Liver (tissue), 9 donors: ENCODE data around the gene RXRB. TPM values are rescaled to one million over a fixed set of nuclear protein-coding genes. Genes with fewer than 3 reads are reported as not detected.

Experiments
- DNase-seq: peaks from one replicate; pipeline ENCODE4 v3.0.0-alpha.2; 2017; ENCODE audit warnings: low spot score
- H3K27ac ChIP-seq, 2 donors: one replicate each; pipeline ENCODE4 v1.7.0; 2013; ENCODE audit warnings: inconsistent platforms in 2 of 2, low read length in 2 of 2, control low read depth in 1 of 2, low read depth in 1 of 2, mild to moderate bottlenecking in 1 of 2
- H3K27me3 ChIP-seq, 4 donors: one replicate each; pipeline versions ENCODE4 v1.6.1 to v1.7.0; 2013; ENCODE audit warnings: low read length in 3 of 4, inconsistent platforms in 1 of 4, mild to moderate bottlenecking in 1 of 4, moderate library complexity in 1 of 4; ENCODE audit not compliant: control insufficient read depth in 4 of 4, insufficient read depth in 4 of 4
- H3K36me3 ChIP-seq, 4 donors: one replicate each; pipeline versions ENCODE4 v1.6.1 to v1.7.0; 2013; ENCODE audit warnings: low read length in 3 of 4, mild to moderate bottlenecking in 3 of 4, low read depth in 1 of 4, moderate library complexity in 1 of 4; ENCODE audit not compliant: control insufficient read depth in 4 of 4, insufficient read depth in 3 of 4
- H3K4me1 ChIP-seq, 4 donors: one replicate each; pipeline versions ENCODE4 v1.6.1 to v1.7.0; 2013; ENCODE audit warnings: low read length in 3 of 4, mild to moderate bottlenecking in 3 of 4, moderate library complexity in 1 of 4; ENCODE audit not compliant: control insufficient read depth in 4 of 4, insufficient read depth in 4 of 4
- H3K4me3 ChIP-seq, 3 donors: one replicate each; pipeline versions ENCODE4 v1.6.1 to v1.7.0; 2013; ENCODE audit warnings: low read length in 3 of 3, control low read depth in 1 of 3, low read depth in 1 of 3, mild to moderate bottlenecking in 1 of 3
- H3K9ac ChIP-seq, 2 donors: one replicate each; pipeline ENCODE4 v1.7.0; 2013; ENCODE audit warnings: low read length in 2 of 2, mild to moderate bottlenecking in 2 of 2, moderate library complexity in 2 of 2, control low read depth in 1 of 2, low read depth in 1 of 2
- H3K9me3 ChIP-seq, 4 donors: one replicate each; pipeline versions ENCODE4 v1.6.1 to v1.7.0; 2013; ENCODE audit warnings: low read length in 3 of 4; ENCODE audit not compliant: control insufficient read depth in 4 of 4
- EGR1 ChIP-seq, 2 donors: IDR thresholded peaks; 2 replicates each; pipeline ENCODE4 v1.6.1; 2016 to 2018; ENCODE audit warnings: antibody characterized with exemption in 2 of 2, low read depth in 2 of 2
- FOXA1 ChIP-seq: IDR thresholded peaks from 2 replicates; pipeline ENCODE4 v1.6.1; 2016; ENCODE audit warnings: antibody characterized with exemption
- FOXA2 ChIP-seq: IDR thresholded peaks from 2 replicates; pipeline ENCODE4 v1.6.1; 2016; ENCODE audit warnings: antibody characterized with exemption
- GABPA ChIP-seq, 2 donors: IDR thresholded peaks in 1 of 2; conservative IDR thresholded peaks in 1 of 2; 2 replicates each; pipeline ENCODE4 v1.6.1; 2016; ENCODE audit warnings: antibody characterized with exemption in 2 of 2, mild to moderate bottlenecking in 1 of 2, moderate library complexity in 1 of 2
- HNF4A ChIP-seq, 2 donors: conservative IDR thresholded peaks; 2 replicates each; pipeline ENCODE4 v1.6.1; 2016; ENCODE audit warnings: antibody characterized with exemption in 2 of 2, mild to moderate bottlenecking in 2 of 2
- HNF4G ChIP-seq: IDR thresholded peaks from 2 replicates; pipeline ENCODE4 v1.6.1; 2016; ENCODE audit warnings: antibody characterized with exemption
- JUND ChIP-seq, 2 donors: IDR thresholded peaks; 2 replicates each; pipeline ENCODE4 v1.6.1; 2016; ENCODE audit warnings: antibody characterized with exemption in 2 of 2
- NR2F2 ChIP-seq: IDR thresholded peaks from 2 replicates; pipeline ENCODE4 v1.6.1; 2016; ENCODE audit warnings: antibody characterized with exemption
- RAD21 ChIP-seq, 2 donors: IDR thresholded peaks; 2 replicates each; pipeline ENCODE4 v1.6.1; 2016; ENCODE audit warnings: antibody characterized with exemption in 2 of 2, mild to moderate bottlenecking in 2 of 2
- RXRA ChIP-seq, 2 donors: IDR thresholded peaks; 2 replicates each; pipeline ENCODE4 v1.6.1; 2017 to 2018; ENCODE audit warnings: antibody characterized with exemption in 2 of 2, mild to moderate bottlenecking in 1 of 2
- SP1 ChIP-seq: IDR thresholded peaks from 2 replicates; pipeline ENCODE4 v1.6.1; 2018; ENCODE audit warnings: antibody characterized with exemption, mild to moderate bottlenecking
- TAF1 ChIP-seq: conservative IDR thresholded peaks from 2 replicates; pipeline ENCODE4 v1.6.1; 2016; ENCODE audit warnings: antibody characterized with exemption, mild to moderate bottlenecking
- YY1 ChIP-seq: IDR thresholded peaks from 2 replicates; pipeline ENCODE4 v1.6.1; 2016; ENCODE audit warnings: antibody characterized with exemption, mild to moderate bottlenecking
- WGBS: extraction: QIAGEN DNeasy Blood & Tissue Kit; methylation state at CpG from one replicate; pipeline ENCODE4 v1.1.7; 2013; 5-methylcytosine and 5-hydroxymethylcytosine counted together
- polyA plus RNA-seq, 2 donors: library from polyadenylated mRNA; stranded (reverse) in 1 of 2; unstranded in 1 of 2; fragments of 200-250 nt in 1 of 2; fragments of >200 nt in 1 of 2; fragmentation: Nextera tagmentation in 1 of 2; extraction: Ambion mirVana in 1 of 2; gene quantifications; one replicate each; pipeline versions ENCODE4 v1.2.1 to v1.2.3, GENCODE V29; 2013 to 2015
- total RNA-seq, 2 donors: library from RNA; depleted of rRNA; stranded (reverse); fragments of >200 nt; gene quantifications; one replicate each; pipeline ENCODE4 v1.2.3, GENCODE V29; 2014
- TF ChIP-seq, protein P1 (sequence below): IDR thresholded peaks from 2 replicates; pipeline ENCODE4 v1.6.1; 2016; ENCODE audit warnings: antibody characterized with exemption
- TF ChIP-seq, protein P2 (sequence below): IDR thresholded peaks from 2 replicates; pipeline ENCODE4 v1.6.1; 2016; ENCODE audit warnings: antibody characterized with exemption
- TF ChIP-seq, protein P3 (sequence below): IDR thresholded peaks from 2 replicates; pipeline ENCODE4 v1.6.1; 2016; ENCODE audit warnings: antibody characterized with exemption
- TF ChIP-seq, protein P4 (sequence below): IDR thresholded peaks from 2 replicates; pipeline ENCODE4 v1.6.1; 2016; ENCODE audit warnings: antibody characterized with exemption, mild to moderate bottlenecking
- TF ChIP-seq, protein P5 (sequence below): fragments of 150-350 bp; IDR thresholded peaks from 2 replicates; pipeline ENCODE4 v1.5.1; 2017; ENCODE audit warnings: improper control_type of control experiment, low read depth, low read length; ENCODE audit not compliant: missing input control
- donor health status: healthy.
- donor health status: healthy.
- donor health status: healthy.
- donor health status: healthy.
- donor health status: healthy.

Gene RXRB
- total and polyA plus RNA-seq, 4 donors: 7.7 to 19.4 (median 11.7) TPM

DNA sequence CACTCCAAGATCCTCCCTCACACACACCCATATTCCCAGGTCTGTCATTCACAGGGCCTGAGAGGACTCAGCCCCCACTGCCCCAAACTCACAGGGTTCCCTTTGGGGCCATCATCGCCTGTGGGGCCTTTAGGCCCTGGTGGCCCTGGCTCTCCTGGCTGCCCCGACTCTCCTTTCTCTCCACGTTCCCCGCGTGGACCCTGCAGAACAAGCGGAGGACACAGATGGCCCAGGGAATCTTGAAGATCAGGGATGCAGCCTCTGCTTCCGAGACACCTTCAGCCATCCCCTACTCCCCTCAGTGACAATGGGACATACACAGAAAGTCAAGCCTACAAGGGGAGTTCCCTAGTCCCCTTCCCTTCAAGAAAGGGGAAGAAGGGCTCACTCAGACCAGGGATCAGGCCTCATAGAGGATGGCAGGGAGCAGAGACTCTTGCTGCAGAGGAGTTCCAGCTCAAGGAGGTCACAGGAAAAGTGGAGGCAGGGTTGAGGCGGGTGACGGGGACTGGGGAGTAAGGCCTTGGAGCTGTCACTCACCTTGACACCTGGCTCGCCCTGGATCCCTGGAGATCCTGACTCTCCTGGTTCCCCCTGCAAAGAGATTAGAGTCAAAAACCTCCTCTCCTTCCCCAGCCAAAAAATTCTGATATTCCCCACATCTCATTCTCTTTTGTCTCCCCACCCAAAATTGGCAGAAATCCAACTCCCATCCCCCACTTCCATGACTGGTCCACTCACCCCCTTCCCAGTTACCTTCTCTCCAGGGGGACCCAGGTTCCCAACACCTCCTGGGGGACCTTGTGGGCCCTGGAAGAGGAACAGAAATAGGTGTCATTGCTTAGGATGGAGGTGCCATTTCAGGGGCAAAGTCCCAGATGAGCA is 30.9 kb downstream of the RXRB start:
- H3K27me3 ChIP-seq: no peaks in the 10 kb centered on the region
- WGBS: 94% methylated on average over 10 of the region's 10 CpGs
- no peaks in the 10 kb centered on the region for H3K9me3 ChIP-seq
- no peaks in the 10 kb centered on the region for H3K4me1 ChIP-seq
- H3K27ac ChIP-seq: no peak overlapping the region
- H3K4me3 ChIP-seq: no peak overlapping the region
- TF ChIP-seq YY1 (no peak), RXRA (IDR thresholded peaks at IDR 0.05) (no peak), FOXA2 (no peak), NR2F2 (no peak), TAF1 (no peak), GABPA (IDR thresholded peaks at IDR 0.05 in 1 of 2, conservative IDR thresholded peaks at IDR 0.05 in 1 of 2) (no peak), RAD21 (IDR thresholded peaks at IDR 0.05) (no peak), SP1 (no peak), EGR1 (IDR thresholded peaks at IDR 0.05; ENCODE audit: low read depth in 2 of 2) (no peak), FOXA1 (no peak)
- TF ChIP-seq, protein P1, sequence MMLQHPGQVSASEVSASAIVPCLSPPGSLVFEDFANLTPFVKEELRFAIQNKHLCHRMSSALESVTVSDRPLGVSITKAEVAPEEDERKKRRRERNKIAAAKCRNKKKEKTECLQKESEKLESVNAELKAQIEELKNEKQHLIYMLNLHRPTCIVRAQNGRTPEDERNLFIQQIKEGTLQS: no peak
- TF ChIP-seq, protein P2, sequence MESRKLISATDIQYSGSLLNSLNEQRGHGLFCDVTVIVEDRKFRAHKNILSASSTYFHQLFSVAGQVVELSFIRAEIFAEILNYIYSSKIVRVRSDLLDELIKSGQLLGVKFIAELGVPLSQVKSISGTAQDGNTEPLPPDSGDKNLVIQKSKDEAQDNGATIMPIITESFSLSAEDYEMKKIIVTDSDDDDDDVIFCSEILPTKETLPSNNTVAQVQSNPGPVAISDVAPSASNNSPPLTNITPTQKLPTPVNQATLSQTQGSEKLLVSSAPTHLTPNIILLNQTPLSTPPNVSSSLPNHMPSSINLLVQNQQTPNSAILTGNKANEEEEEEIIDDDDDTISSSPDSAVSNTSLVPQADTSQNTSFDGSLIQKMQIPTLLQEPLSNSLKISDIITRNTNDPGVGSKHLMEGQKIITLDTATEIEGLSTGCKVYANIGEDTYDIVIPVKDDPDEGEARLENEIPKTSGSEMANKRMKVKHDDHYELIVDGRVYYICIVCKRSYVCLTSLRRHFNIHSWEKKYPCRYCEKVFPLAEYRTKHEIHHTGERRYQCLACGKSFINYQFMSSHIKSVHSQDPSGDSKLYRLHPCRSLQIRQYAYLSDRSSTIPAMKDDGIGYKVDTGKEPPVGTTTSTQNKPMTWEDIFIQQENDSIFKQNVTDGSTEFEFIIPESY: no peak
- no peak overlapping the region for H3K9ac ChIP-seq
- no peak for DNase-seq
- no peaks in the 10 kb centered on the region for H3K36me3 ChIP-seq

DNA sequence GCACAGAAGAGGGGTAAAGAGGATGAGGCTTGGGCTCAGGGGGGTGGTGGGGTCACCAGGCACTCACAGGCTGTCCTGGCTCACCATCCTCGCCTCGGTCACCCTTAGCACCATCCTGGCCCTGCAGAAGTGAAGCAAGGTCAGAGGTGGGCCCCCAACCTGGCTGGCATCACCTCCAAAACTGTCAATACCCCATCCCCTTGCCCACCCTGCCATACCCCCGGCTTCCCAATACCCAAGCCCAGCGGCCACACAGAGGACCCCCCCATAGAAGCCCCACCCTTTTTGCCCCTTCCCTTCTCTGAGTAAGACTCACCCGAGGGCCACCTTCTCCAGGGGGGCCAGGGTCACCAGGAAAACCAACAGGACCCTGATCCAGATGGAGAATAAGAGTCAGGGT is 31.8 kb downstream of the RXRB start:
- TF ChIP-seq RXRA (IDR thresholded peaks at IDR 0.05) (no peak), EGR1 (IDR thresholded peaks at IDR 0.05; ENCODE audit: low read depth in 2 of 2) (no peak)
- TF ChIP-seq, protein P3, sequence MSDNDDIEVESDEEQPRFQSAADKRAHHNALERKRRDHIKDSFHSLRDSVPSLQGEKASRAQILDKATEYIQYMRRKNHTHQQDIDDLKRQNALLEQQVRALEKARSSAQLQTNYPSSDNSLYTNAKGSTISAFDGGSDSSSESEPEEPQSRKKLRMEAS: no peak
- H3K27me3 ChIP-seq: no peaks in the 10 kb centered on the region
- no peaks in the 10 kb centered on the region for H3K9me3 ChIP-seq
- H3K9ac ChIP-seq: no peak overlapping the region
- no peak for DNase-seq
- no peaks in the 10 kb centered on the region for H3K36me3 ChIP-seq
- H3K27ac ChIP-seq: no peak overlapping the region
- no peak overlapping the region for H3K4me3 ChIP-seq
- WGBS: 70% methylated on average over 5 of the region's 5 CpGs
- H3K4me1 ChIP-seq: no peaks in the 10 kb centered on the region

DNA sequence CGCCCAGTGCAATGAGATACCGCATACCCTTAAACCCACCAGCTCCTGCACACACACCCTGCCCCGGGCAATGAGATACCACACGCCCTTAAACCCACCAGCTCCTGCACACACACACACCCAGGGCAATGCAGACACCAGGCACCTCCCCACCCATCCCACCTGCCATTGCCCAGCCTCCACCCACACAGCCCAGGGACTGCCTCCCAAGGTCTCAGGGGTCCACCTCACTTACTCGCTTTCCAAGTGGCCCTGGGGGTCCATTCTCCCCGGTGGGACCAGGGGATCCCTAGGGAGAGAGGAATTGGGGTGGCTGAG is 32.2 kb downstream of the RXRB start:
- no peak overlapping the region for H3K4me3 ChIP-seq
- H3K27me3 ChIP-seq: no peaks in the 10 kb centered on the region
- no peak overlapping the region for H3K9ac ChIP-seq
- no peak overlapping the region for H3K27ac ChIP-seq
- no peaks in the 10 kb centered on the region for H3K9me3 ChIP-seq
- no peak for DNase-seq
- H3K4me1 ChIP-seq: no peaks in the 10 kb centered on the region
- H3K36me3 ChIP-seq: no peaks in the 10 kb centered on the region
- 68% methylated on average over 6 of the region's 6 CpGs for WGBS
- TF ChIP-seq FOXA1 (no peak), EGR1 (IDR thresholded peaks at IDR 0.05; ENCODE audit: low read depth in 2 of 2) (no peak), HNF4G (no peak), HNF4A (conservative IDR thresholded peaks at IDR 0.05) (no peak), SP1 (no peak), GABPA (IDR thresholded peaks at IDR 0.05 in 1 of 2, conservative IDR thresholded peaks at IDR 0.05 in 1 of 2) (no peak), JUND (IDR thresholded peaks at IDR 0.05) (no peak)
- TF ChIP-seq, protein P4, sequence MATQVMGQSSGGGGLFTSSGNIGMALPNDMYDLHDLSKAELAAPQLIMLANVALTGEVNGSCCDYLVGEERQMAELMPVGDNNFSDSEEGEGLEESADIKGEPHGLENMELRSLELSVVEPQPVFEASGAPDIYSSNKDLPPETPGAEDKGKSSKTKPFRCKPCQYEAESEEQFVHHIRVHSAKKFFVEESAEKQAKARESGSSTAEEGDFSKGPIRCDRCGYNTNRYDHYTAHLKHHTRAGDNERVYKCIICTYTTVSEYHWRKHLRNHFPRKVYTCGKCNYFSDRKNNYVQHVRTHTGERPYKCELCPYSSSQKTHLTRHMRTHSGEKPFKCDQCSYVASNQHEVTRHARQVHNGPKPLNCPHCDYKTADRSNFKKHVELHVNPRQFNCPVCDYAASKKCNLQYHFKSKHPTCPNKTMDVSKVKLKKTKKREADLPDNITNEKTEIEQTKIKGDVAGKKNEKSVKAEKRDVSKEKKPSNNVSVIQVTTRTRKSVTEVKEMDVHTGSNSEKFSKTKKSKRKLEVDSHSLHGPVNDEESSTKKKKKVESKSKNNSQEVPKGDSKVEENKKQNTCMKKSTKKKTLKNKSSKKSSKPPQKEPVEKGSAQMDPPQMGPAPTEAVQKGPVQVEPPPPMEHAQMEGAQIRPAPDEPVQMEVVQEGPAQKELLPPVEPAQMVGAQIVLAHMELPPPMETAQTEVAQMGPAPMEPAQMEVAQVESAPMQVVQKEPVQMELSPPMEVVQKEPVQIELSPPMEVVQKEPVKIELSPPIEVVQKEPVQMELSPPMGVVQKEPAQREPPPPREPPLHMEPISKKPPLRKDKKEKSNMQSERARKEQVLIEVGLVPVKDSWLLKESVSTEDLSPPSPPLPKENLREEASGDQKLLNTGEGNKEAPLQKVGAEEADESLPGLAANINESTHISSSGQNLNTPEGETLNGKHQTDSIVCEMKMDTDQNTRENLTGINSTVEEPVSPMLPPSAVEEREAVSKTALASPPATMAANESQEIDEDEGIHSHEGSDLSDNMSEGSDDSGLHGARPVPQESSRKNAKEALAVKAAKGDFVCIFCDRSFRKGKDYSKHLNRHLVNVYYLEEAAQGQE: no peak
- TF ChIP-seq, protein P5, sequence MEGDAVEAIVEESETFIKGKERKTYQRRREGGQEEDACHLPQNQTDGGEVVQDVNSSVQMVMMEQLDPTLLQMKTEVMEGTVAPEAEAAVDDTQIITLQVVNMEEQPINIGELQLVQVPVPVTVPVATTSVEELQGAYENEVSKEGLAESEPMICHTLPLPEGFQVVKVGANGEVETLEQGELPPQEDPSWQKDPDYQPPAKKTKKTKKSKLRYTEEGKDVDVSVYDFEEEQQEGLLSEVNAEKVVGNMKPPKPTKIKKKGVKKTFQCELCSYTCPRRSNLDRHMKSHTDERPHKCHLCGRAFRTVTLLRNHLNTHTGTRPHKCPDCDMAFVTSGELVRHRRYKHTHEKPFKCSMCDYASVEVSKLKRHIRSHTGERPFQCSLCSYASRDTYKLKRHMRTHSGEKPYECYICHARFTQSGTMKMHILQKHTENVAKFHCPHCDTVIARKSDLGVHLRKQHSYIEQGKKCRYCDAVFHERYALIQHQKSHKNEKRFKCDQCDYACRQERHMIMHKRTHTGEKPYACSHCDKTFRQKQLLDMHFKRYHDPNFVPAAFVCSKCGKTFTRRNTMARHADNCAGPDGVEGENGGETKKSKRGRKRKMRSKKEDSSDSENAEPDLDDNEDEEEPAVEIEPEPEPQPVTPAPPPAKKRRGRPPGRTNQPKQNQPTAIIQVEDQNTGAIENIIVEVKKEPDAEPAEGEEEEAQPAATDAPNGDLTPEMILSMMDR: no peak
- TF ChIP-seq, protein P1: no peak
